ENCODE results near the gene NSG1. TPM values are rescaled to one million over a fixed set of nuclear protein-coding genes. Genes with fewer than 3 reads are reported as not detected.

NSG1 gene
- polyA plus RNA-seq, 1 experiment: 10.4 TPM

- no peak for DNase-seq (ENCODE audit: low read depth, low spot score)
- H3K9me3 ChIP-seq (ENCODE audit: control insufficient read depth, insufficient read depth, low read length): no peaks in the 10 kb centered on the region; the same call in 1 of the 2 replicates
- H3K4me3 ChIP-seq (ENCODE audit: low read depth, low read length): no peak overlapping the region
- peaks cover 3% of the 10 kb centered on the region for H3K27me3 ChIP-seq (ENCODE audit: control insufficient read depth, insufficient read depth, low read length)
- ChIA-PET POLR2A (no interaction called here), CTCF (no interaction called here)
- TF ChIP-seq CTCF (IDR thresholded peaks at IDR 0.05; ENCODE audit: low read depth, low read length): no peak
- no peak overlapping the region for H3K27ac ChIP-seq (ENCODE audit: low read depth, low read length)
Observed at GRCh38 chr4:4350909-4351308, 36.0 kb upstream of the NSG1 start.

GRCh38 chr4:4355302-4355701 lies 31.6 kb upstream of the NSG1 start:
- H3K4me3 ChIP-seq (ENCODE audit: low read depth, low read length): no peak overlapping the region
- H3K27me3 ChIP-seq (ENCODE audit: control insufficient read depth, insufficient read depth, low read length): peaks cover 21% of the 10 kb centered on the region
- no peak overlapping the region for H3K27ac ChIP-seq (ENCODE audit: low read depth, low read length)
- CTCF ChIA-PET: no interaction called here
- TF ChIP-seq CTCF (IDR thresholded peaks at IDR 0.05; ENCODE audit: low read depth, low read length): no peak
- no peak for DNase-seq (ENCODE audit: low read depth, low spot score)
- POLR2A ChIA-PET: no interaction called here
- no peaks in the 10 kb centered on the region for H3K9me3 ChIP-seq (ENCODE audit: control insufficient read depth, insufficient read depth, low read length)

- Histone ChIP-seq H3K9me3 (ENCODE audit: control insufficient read depth, insufficient read depth, low read length) (no peaks in the 10 kb centered on the region), H3K4me3 (ENCODE audit: low read depth, low read length) (no peak overlapping the region), H3K27me3 (ENCODE audit: control insufficient read depth, insufficient read depth, low read length) (peaks cover 27% of the 10 kb centered on the region), H3K27ac (ENCODE audit: low read depth, low read length) (no peak overlapping the region)
- no peak for DNase-seq (ENCODE audit: low read depth, low spot score)
- POLR2A ChIA-PET: no interaction called here
- CTCF ChIA-PET: no interaction called here
- no peak for TF ChIP-seq CTCF (IDR thresholded peaks at IDR 0.05; ENCODE audit: low read depth, low read length)
Observed at GRCh38 chr4:4356106-4357041, 30.5 kb upstream of the NSG1 start.

- ChIA-PET CTCF (interaction anchor here (1.2 kb wide), 1 partner anchor 31 kb away, joined by 4 read pairs; no protein-coding TSS in a partner anchor), POLR2A (no interaction called here)
- no peak for DNase-seq (ENCODE audit: low read depth, low spot score)
- Histone ChIP-seq H3K27me3 (ENCODE audit: control insufficient read depth, insufficient read depth, low read length) (peaks cover 31% of the 10 kb centered on the region), H3K4me3 (ENCODE audit: low read depth, low read length) (no peak overlapping the region), H3K27ac (ENCODE audit: low read depth, low read length) (no peak overlapping the region), H3K9me3 (ENCODE audit: control insufficient read depth, insufficient read depth, low read length) (no peaks in the 10 kb centered on the region; the same call in 1 of the 2 replicates)
- no peak for TF ChIP-seq CTCF (IDR thresholded peaks at IDR 0.05; ENCODE audit: low read depth, low read length)
Observed at GRCh38 chr4:4358093-4358854, 28.6 kb upstream of the NSG1 start.

GRCh38 chr4:4361883-4362282 lies 25.0 kb upstream of the NSG1 start:
- TF ChIP-seq CTCF (IDR thresholded peaks at IDR 0.05; ENCODE audit: low read depth, low read length): no peak
- DNase-seq (ENCODE audit: low read depth, low spot score): no peak
- no peaks in the 10 kb centered on the region; the same call in 1 of the 2 replicates for H3K9me3 ChIP-seq (ENCODE audit: control insufficient read depth, insufficient read depth, low read length)
- no peak overlapping the region for H3K27ac ChIP-seq (ENCODE audit: low read depth, low read length)
- H3K27me3 ChIP-seq (ENCODE audit: control insufficient read depth, insufficient read depth, low read length): peaks cover 27% of the 10 kb centered on the region
- POLR2A ChIA-PET: no interaction called here
- CTCF ChIA-PET: no interaction called here
- H3K4me3 ChIP-seq (ENCODE audit: low read depth, low read length): no peak overlapping the region
